Duodenal mucosa (tissue), 2 donors: ENCODE data around the gene SRSF5.

Experiments used
- H3K27ac ChIP-seq: one replicate; pipeline ENCODE4 v1.7.0; 2013; ENCODE audit warnings: low read depth, low read length
- H3K27me3 ChIP-seq, 2 donors: one replicate each; pipeline ENCODE4 v1.7.0; 2013; ENCODE audit warnings: low read length in 2 of 2, control low read depth in 1 of 2; ENCODE audit not compliant: insufficient read depth in 2 of 2, control insufficient read depth in 1 of 2
- H3K36me3 ChIP-seq, 2 donors: one replicate each; pipeline ENCODE4 v1.7.0; 2013; ENCODE audit warnings: low read length in 2 of 2, control low read depth in 1 of 2; ENCODE audit not compliant: insufficient read depth in 2 of 2, control insufficient read depth in 1 of 2
- H3K4me1 ChIP-seq, 2 donors: one replicate each; pipeline ENCODE4 v1.7.0; 2013; ENCODE audit warnings: low read length in 2 of 2, control low read depth in 1 of 2; ENCODE audit not compliant: insufficient read depth in 2 of 2, control insufficient read depth in 1 of 2
- H3K4me3 ChIP-seq, 2 donors: one replicate each; pipeline ENCODE4 v1.7.0; 2013; ENCODE audit warnings: low read length in 2 of 2, low read depth in 1 of 2
- H3K9ac ChIP-seq, 2 donors: one replicate each; pipeline ENCODE4 v1.7.0; 2013; ENCODE audit warnings: low read length in 2 of 2, low read depth in 1 of 2
- H3K9me3 ChIP-seq, 2 donors: one replicate each; pipeline ENCODE4 v1.7.0; 2013; ENCODE audit warnings: low read length in 2 of 2, control low read depth in 1 of 2; ENCODE audit not compliant: control insufficient read depth in 1 of 2

SRSF5 gene

GRCh38 chr14:69768873-69769272 lies 1.9 kb downstream of the SRSF5 start:
- H3K4me1 ChIP-seq: peaks cover 21 to 36% of the 10 kb centered on the region in 2 donors
- peaks cover 48 to 55% of the 10 kb centered on the region in 2 donors for H3K36me3 ChIP-seq
- peak overlapping the region; percentile 98 to 99 for H3K4me3 ChIP-seq
- H3K27ac ChIP-seq: no peak overlapping the region
- H3K9ac ChIP-seq: peak overlapping the region in 1 of 2 donors; percentile 100
- peaks cover 0 to 4% of the 10 kb centered on the region in 2 donors for H3K9me3 ChIP-seq
- H3K27me3 ChIP-seq: no peaks in the 10 kb centered on the region

- Histone ChIP-seq H3K27me3 (no peaks in the 10 kb centered on the region), H3K4me1 (peaks cover 21 to 36% of the 10 kb centered on the region in 2 donors), H3K9ac (no peak overlapping the region), H3K27ac (no peak overlapping the region), H3K36me3 (peaks cover 48 to 63% of the 10 kb centered on the region in 2 donors), H3K4me3 (peak overlapping the region in 1 of 2 donors; percentile 40), H3K9me3 (peaks cover 0 to 4% of the 10 kb centered on the region in 2 donors)
Measured at GRCh38 chr14:69769623-69770022, 2.7 kb downstream of the SRSF5 start.

GRCh38 chr14:69770559-69770958 lies 3.6 kb downstream of the SRSF5 start:
- H3K4me1 ChIP-seq: peaks cover 21 to 36% of the 10 kb centered on the region in 2 donors
- no peak overlapping the region for H3K27ac ChIP-seq
- H3K27me3 ChIP-seq: no peaks in the 10 kb centered on the region
- H3K9me3 ChIP-seq: peaks cover 0 to 4% of the 10 kb centered on the region in 2 donors
- no peak overlapping the region for H3K9ac ChIP-seq
- H3K36me3 ChIP-seq: peaks cover 48 to 71% of the 10 kb centered on the region in 2 donors
- H3K4me3 ChIP-seq: no peak overlapping the region

DNA sequence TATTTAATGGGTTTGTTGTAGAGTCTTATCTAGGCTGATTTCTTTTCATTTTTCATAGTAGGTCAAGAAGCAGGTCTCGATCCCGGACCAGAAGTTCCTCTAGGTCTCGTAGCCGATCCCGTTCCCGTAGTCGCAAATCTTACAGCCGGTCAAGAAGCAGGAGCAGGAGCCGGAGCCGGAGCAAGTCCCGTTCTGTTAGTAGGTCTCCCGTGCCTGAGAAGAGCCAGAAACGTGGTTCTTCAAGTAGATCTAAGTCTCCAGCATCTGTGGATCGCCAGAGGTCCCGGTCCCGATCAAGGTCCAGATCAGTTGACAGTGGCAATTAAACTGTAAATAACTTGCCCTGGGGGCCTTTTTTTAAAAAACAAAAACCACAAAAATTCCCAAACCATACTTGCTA lies 4.2 kb downstream of the SRSF5 start:
- Histone ChIP-seq H3K4me1 (peaks cover 21 to 36% of the 10 kb centered on the region in 2 donors), H3K36me3 (peaks cover 48 to 77% of the 10 kb centered on the region in 2 donors), H3K4me3 (no peak overlapping the region)

DNA sequence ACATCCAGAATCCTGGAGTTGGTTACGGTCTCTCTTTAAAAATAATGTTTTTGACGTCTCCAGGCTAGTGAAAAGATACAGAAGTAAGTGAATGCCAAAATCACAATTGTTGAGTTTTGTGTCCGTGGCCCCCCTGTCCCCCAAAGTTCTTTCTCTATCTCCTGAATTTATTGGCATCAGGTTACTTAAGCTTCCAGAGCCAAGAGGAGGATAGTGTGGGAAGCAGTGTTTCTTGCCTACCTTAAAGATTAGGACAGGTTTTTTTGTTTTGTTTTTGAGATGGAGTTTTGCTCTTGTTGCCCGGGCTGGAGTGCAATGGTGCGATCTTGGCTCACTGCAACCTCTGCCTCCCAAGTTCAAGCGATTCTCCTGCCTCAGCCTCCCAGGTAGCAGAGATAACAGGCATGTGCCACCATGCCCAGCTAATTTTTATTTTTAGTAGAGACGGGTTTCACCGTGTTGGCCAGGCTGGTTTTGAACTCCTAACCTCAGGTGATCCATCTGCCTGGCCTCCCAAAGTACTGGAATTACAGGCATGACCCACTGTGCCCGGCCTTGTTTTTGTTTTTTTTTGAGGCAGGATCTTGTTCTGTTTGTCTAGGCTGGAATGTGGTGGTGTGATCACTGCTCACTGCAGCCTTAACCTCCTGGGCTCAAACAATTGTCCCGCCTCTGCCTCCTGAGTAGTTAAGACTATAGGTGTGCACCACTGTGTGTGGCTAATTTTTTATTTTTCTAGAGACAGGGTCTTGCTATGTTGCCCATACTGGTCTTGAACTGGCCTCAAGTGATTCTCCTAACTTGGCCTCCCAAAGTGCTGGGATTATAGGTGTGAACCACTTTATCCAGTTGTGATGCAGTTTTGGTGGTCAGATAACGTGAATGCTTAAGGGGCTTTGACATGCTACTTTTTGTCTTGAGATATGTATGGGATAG lies 5.4 kb downstream of the SRSF5 start:
- Histone ChIP-seq H3K9me3 (peaks cover 0 to under 1% of the 10 kb centered on the region in 2 donors), H3K4me3 (no peak overlapping the region), H3K9ac (no peak overlapping the region), H3K36me3 (peaks cover 56 to 88% of the 10 kb centered on the region in 2 donors), H3K27ac (no peak overlapping the region), H3K4me1 (peaks cover 21 to 30% of the 10 kb centered on the region in 2 donors), H3K27me3 (no peaks in the 10 kb centered on the region)

More for the DNA sequence above, 4.2 kb downstream of the SRSF5 start:
- Histone ChIP-seq H3K27me3 (no peaks in the 10 kb centered on the region), H3K9me3 (peaks cover 0 to 4% of the 10 kb centered on the region in 2 donors), H3K27ac (no peak overlapping the region), H3K9ac (no peak overlapping the region)

GRCh38 chr14:69773571-69774276 lies 6.8 kb downstream of the SRSF5 start:
- Histone ChIP-seq H3K36me3 (peaks cover 62 to 93% of the 10 kb centered on the region in 2 donors), H3K9ac (no peak overlapping the region), H3K27me3 (no peaks in the 10 kb centered on the region), H3K4me1 (peaks cover 14 to 24% of the 10 kb centered on the region in 2 donors), H3K27ac (no peak overlapping the region), H3K4me3 (no peak overlapping the region), H3K9me3 (no peaks in the 10 kb centered on the region)

DNA sequence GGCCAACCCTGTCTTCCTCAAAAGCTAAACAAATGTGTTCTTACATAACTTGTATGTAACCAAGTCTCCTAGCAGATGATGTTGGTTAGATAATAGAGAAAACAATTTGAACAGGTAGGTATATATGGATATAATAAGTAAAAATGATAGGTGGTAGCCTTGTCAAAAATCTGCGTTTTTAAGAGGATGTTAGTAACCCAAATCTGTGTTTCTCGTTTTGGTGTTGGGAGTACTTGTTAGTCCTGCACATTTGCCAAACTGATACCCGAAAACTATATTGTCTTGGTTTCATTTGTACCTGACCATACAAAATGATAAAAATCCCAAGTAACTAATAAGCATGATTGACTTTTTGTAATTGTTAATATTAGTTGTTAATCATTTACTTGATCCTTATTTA lies 8.1 kb downstream of the SRSF5 start:
- H3K4me1 ChIP-seq: peaks cover 3 to 13% of the 10 kb centered on the region in 2 donors
- no peak overlapping the region for H3K4me3 ChIP-seq
- H3K36me3 ChIP-seq: peaks cover 61 to 91% of the 10 kb centered on the region in 2 donors
- no peaks in the 10 kb centered on the region for H3K9me3 ChIP-seq
- H3K27ac ChIP-seq: no peak overlapping the region
- no peak overlapping the region for H3K9ac ChIP-seq
- no peaks in the 10 kb centered on the region for H3K27me3 ChIP-seq

DNA sequence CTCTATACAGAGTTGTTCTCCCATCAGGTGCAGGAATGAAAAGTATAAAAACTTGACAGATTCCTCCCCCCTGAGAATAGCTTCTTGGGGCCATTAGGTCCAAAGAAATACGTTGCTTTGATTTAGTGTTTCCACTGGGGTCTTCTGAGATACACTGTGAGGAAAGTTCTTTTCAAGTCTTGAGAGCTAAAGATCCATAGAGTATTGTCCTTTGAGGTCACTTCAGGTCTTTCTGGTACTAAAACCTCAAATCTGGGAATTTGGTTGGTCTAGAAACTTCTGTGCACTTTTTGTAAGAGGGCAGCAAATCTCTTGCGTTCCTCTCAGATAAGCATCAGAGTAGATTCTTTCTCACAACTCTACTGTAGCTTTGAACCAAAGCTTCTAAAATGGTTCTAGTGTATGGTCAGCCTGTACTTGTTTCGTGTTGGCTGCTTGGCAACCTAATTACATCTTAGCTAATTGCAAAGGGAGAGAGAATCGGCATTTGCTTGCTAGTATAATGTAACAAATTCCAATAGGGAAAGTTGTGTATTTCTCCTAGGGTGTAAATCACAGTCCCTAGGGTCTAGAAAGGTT lies 10.0 kb downstream of the SRSF5 start:
- Histone ChIP-seq H3K36me3 (peaks cover 51 to 85% of the 10 kb centered on the region in 2 donors), H3K9ac (no peak overlapping the region), H3K27ac (no peak overlapping the region), H3K27me3 (no peaks in the 10 kb centered on the region), H3K9me3 (no peaks in the 10 kb centered on the region), H3K4me1 (no peaks in the 10 kb centered on the region), H3K4me3 (no peak overlapping the region)

DNA sequence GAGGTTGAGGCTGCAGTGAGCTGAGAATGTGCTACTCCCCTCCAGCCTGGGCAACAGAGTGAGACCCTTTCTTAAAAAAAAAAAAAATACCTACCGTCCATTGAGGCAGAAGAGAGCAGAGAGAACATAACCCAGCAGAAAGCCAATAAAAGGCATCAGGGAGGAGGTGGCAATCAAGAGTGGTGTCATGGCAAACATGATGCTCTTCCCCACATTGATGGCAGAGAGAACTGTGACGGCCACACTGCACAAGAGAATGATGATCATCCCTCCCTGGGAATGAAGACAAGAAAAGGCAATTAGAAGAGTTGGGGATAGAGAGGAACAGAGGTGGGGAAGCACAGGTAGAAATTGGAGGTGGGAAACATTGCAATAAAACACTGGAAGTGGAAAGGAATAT lies 12.1 kb downstream of the SRSF5 start:
- Histone ChIP-seq H3K27ac (no peak overlapping the region), H3K9me3 (no peaks in the 10 kb centered on the region), H3K9ac (no peak overlapping the region), H3K4me1 (no peaks in the 10 kb centered on the region), H3K36me3 (peaks cover 38 to 65% of the 10 kb centered on the region in 2 donors), H3K4me3 (no peak overlapping the region), H3K27me3 (no peaks in the 10 kb centered on the region)

DNA sequence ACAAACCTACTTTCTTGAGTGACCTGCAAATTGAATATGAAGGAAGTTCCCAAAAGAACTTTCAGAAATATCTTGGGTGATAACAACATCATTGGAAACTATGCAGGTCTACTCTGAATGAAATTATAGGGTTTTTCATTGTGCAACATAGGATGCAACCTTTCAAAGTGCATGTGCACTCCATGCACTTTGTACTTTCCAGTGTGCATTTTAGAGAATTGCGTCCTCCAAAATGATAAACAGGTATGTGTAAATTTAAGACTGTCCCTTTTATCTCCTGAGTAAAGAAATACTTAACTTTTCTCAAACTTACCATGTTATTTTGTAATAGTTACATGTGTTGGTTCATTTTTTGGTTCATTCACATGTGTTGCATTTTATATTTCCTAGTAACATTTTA lies 13.2 kb downstream of the SRSF5 start:
- Histone ChIP-seq H3K4me1 (no peaks in the 10 kb centered on the region), H3K9me3 (no peaks in the 10 kb centered on the region), H3K9ac (no peak overlapping the region), H3K27me3 (no peaks in the 10 kb centered on the region), H3K4me3 (no peak overlapping the region), H3K27ac (no peak overlapping the region), H3K36me3 (peaks cover 38 to 55% of the 10 kb centered on the region in 2 donors)
